Coronary artery (tissue), 2 donors: ENCODE measurements around the gene NFKBIE.

ENCODE experiments used
- DNase-seq: peaks from one replicate; pipeline ENCODE4 v3.0.0-alpha.2; 2017; ENCODE audit warnings: low spot score
- H3K27ac ChIP-seq, 2 donors: fragments of 200-600 bp; sonication (generic); one replicate each; pipeline ENCODE4 v1.5.1; 2016 to 2019
- H3K4me3 ChIP-seq: fragments of 200-600 bp; sonication (generic); 2 replicates; pipeline ENCODE4 v1.5.1; 2016; ENCODE audit warnings: mild to moderate bottlenecking, moderate library complexity
- TF ChIP-seq, protein P1 (sequence below): fragments of 200-600 bp; sonication (generic); IDR thresholded peaks from one replicate; pipeline ENCODE4 v1.5.1; 2019; ENCODE audit warnings: antibody characterized with exemption

Gene NFKBIE

DNA sequence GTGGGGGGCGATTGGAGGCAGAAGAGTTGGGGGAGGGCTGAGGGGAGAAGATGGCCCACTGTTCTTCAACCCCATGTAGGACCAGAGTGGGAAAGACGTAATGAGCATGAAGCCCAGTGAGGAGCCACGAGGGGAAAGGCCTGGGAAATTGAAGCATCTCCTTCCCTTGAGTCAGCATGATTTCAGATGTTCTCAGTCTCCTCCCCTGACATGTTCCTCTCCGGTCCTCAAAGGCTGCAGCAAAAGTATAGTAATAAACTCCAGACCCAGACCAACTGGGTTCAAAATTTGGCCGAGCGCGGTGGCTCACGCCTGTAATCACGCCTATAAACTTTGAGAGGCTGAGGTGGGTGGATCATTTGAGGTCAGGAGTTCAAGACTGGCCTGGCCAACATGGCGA is 1.9 kb upstream of the NFKBIE start:
- TF ChIP-seq, protein P1, sequence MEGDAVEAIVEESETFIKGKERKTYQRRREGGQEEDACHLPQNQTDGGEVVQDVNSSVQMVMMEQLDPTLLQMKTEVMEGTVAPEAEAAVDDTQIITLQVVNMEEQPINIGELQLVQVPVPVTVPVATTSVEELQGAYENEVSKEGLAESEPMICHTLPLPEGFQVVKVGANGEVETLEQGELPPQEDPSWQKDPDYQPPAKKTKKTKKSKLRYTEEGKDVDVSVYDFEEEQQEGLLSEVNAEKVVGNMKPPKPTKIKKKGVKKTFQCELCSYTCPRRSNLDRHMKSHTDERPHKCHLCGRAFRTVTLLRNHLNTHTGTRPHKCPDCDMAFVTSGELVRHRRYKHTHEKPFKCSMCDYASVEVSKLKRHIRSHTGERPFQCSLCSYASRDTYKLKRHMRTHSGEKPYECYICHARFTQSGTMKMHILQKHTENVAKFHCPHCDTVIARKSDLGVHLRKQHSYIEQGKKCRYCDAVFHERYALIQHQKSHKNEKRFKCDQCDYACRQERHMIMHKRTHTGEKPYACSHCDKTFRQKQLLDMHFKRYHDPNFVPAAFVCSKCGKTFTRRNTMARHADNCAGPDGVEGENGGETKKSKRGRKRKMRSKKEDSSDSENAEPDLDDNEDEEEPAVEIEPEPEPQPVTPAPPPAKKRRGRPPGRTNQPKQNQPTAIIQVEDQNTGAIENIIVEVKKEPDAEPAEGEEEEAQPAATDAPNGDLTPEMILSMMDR: no peak
- DNase-seq: no peak
- no peak overlapping the region for H3K27ac ChIP-seq

DNA sequence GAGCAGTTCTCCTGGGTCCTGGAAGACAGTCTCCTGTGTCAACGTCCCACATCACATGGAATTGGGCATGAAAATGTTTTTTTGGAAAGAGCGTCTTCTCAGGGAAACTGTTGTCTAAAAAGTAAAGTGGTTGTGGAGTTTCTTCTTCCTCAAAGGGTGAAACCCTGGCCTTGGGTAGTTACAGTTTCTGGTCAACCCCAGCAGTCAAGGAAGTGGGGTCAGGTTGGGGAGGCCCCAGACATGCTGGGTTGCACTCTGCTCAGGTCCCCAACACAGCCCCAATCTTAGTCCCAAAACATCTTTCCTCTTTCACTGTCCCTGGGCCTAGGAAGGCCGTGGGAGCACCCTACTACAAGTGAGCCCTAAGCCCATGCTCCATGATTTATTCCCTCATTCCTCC is 996 bp upstream of the NFKBIE start:
- TF ChIP-seq, protein P1: no peak
- Histone ChIP-seq H3K4me3 (no peak overlapping the region), H3K27ac (no peak overlapping the region)
- no peak for DNase-seq

More for the DNA sequence above, 1.9 kb upstream of the NFKBIE start:
- H3K4me3 ChIP-seq: no peak overlapping the region

DNA sequence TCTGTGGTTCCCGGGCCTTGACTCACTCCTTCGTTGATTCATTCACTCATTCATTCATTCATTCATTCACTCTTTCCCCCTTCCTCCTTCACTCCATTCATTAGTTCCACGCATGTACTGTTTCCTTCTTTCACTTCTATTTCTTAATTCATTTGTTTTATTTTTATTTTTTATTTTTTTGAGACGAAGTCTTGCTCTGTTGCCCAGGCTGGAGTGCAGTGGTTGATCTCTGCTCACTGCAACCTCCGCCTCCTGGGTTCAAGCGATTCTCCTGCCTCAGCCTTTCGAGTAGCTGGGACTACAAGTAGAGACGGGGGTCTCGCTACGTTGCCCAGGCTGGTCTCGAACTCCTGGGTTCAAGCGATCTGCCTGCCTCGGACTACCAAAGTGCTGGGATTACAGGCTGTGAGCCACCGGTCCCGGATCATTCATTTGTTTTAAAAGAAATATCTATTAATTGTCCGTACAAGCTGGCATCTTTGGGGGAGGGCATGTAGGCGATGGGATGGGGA is 427 bp upstream of the NFKBIE start:
- no peak for DNase-seq
- Histone ChIP-seq H3K4me3 (peak overlapping the region; percentile 83), H3K27ac (no peak overlapping the region)
- TF ChIP-seq, protein P1: no peak

DNA sequence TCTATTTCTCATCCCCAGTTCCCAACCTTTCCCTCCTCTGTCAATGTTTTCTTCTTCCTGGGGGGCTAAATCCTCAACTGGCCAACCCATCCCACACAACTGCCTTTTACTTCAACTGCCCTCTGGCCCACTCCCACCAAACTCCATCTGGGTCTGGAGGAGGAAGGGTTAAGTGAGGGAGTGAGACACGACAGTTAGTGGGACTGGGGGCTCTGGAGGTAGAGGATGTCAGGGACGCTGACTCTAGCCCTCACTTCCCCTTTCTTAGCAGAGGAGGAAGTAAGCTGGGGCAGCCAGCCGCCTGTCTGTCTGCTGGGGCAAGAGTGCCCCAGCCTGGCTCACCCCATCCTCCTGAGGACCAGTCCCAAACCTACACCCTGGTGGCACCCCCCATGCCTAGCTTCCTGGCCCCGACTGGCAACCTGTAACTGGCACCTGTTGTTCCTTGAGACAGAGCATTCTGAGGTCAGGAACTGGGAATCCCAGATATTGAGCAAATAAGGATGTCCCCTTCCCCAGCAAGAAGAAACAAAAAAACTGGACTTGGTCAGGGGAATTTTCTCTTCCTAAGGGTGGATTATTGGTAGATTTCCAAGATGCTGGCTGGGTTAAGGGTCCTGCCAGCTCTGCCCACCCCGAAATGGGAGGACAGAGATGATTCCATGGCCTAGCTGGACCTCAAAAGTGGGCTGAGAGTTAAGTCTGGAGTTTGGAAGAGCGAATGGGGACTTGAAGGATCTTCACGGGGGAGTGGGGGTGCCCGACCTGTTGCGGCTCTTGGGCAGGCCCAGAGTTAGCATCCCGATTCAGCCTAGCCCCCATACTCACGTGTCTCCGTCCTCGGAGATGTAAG is 971 bp downstream of the NFKBIE start:
- no peak for DNase-seq
- TF ChIP-seq, protein P1: no peak
- H3K4me3 ChIP-seq: peak overlapping the region; percentile 83
- H3K27ac ChIP-seq: peak overlapping the region; percentile 69 to 86

DNA sequence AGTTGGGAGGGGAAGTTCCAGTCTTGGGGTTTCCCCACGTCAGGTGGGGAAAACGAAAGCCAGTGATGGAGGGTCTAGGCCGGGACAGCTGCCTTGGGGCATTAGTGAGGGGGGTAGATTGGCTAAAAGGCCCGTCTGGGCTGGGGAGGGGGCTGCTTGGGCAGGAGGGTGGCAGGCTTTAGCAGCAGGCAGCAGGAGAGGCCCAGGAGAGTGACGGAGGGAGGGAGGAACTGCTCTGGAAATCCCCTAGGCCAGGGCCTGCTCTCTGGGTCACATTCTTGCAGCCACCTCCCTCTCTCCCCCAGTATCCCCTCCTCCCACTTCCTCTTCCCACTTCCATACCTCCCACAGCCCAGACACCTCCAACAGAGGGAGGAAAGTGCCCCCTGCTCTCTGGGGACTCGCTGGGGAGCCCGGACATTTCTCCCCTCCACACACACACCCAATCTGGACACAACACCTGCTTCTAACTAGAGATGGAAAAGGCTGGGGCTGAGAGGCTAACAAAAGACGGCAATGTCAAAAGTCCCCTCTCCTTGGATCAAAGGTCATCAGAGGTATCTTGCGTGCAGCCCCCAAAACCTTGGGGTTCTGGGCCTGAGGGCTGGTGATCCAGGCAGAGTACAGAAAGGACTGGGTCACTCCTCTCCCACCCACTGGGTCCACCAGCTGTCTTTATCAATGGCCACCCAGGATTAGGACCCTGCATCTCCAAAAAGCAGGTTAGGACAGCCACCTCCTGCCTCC is 1.8 kb downstream of the NFKBIE start:
- DNase-seq: no peak
- peak overlapping the region in 1 of 2 donors; percentile 35 for H3K27ac ChIP-seq
- TF ChIP-seq, protein P1: no peak
- H3K4me3 ChIP-seq: peak overlapping the region; percentile 83

DNA sequence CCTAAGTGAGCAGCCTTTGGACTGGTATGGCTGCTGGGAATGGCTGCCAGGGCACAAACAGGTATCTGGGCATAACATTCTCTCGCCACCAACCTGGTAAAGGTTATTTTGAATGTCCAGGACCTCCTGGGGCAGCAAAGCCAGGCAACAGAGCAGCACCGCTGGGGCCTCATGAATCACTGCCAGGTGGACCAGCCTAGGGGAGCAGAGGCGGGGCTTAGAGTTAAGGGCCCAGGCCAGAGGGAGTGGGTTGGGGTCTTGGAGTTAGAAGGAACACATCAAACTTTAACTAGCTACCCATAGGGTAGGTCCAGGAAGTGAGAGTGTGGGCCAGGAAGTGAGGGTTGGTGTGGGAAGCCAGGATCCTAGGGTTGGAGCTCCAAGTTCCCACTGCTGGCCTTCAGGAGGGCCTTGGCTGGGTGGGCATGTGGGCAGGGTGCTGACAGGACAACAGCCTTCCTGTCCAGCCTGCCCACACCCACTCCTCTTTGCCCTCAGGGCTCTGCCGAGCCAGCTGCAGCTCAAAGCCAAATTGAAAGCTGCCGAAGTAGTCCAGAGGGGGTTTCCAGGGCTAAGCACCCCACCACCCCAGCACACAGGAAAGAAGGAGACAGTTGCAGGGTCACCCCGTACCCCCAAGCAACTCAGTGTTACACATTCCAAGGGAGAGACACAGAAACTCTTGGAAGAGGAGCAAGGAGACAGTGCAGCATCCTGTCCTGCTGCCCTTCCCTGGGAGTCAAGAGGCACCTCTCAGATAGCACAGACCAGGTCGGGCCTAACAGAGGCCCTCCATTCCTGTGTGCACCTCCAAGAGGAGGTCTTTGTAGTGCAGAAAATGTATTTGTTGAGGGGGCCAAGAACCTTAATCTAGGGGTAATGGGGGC is 2.6 kb downstream of the NFKBIE start:
- Histone ChIP-seq H3K4me3 (peak overlapping the region; percentile 83), H3K27ac (peak overlapping the region in 1 of 2 donors; percentile 35)
- DNase-seq: no peak
- TF ChIP-seq, protein P1: no peak
